Esophagus mucosa (tissue), 1 donor: Measurements from ENCODE around the gene SERPINH1. TPM values are rescaled to one million over a fixed set of nuclear protein-coding genes. Genes with fewer than 3 reads are reported as not detected.

ENCODE experiments used
- ATAC-seq: fragments of 200-7000 bp; cut with Tn5 transposase; one replicate; pipeline ENCODE4 v1.9.1; 2020
- total RNA-seq: library from RNA; stranded (reverse); gene quantifications from one replicate; pipeline ENCODE4 v1.2.4, GENCODE V29; 2023
- donor health status: DM: yes; HTN: yes; CAD: no.

The SERPINH1 gene
- total RNA-seq = 23.8 TPM

DNA sequence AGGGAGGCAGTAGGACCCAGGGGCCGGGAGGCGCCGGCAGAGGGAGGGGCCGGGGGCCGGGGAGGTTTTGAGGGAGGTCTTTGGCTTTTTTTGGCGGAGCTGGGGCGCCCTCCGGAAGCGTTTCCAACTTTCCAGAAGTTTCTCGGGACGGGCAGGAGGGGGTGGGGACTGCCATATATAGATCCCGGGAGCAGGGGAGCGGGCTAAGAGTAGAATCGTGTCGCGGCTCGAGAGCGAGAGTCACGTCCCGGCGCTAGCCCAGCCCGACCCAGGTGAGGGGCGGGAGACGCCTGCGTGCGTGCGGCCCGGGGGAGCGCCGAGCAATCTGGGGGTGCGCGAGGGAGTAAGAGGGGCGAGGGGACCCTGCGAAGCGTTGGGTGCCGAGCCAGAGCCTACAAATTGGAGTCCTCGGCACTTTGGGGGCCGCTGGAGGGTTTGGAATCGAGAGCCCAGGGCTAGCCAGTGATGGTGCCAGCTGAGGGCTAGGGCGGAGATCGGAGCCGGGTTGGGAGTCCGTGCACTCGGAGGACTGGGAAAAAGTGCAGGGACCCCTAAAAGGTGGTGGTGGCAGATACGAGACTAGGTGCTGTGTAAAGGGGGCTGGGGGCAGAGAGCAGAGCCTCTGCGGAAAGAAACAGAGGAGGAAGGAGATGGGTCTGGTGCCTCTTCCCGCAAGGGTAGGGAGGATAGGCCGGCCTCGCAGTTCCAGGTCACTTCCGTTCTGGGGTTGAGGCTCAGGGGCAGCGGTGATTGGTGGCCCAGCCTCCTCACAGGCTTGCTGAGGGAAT is at the start of gene SERPINH1:
Gene SERPINH1, plus strand, starts transcription at position 206 of the 788 bp plus-strand sequence. CDS start 4,097 bp downstream, outside the sequence.
- ATAC-seq = peak; percentile 71

DNA sequence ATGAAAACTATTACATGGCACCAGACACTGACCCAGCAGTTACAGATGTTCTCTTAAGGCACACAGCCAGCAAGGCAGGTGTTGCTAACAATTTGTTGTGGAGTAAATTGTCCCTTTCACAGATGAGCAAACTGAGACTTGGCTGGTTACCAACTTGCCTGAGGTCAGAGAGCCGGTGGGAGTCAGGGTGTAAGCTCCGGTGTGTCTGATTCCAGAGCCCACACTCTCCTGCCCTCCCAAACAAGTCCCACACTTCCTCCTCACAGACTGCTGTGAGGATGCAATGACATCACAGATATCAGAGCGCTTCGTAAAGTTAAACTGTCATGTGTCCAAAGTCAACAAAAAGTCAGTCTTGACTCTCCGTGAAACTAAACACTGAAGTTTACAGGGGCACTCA is 48.8 kb upstream of the SERPINH1 start:
- ATAC-seq = no peak

GRCh38 chr11:75514596-75514995 is 47.5 kb upstream of the SERPINH1 start:
- no peak for ATAC-seq

- no peak for ATAC-seq
Measured at GRCh38 chr11:75516140-75516539, 45.9 kb upstream of the SERPINH1 start.

- ATAC-seq = no peak
Measured at GRCh38 chr11:75516886-75517285, 45.2 kb upstream of the SERPINH1 start.

DNA sequence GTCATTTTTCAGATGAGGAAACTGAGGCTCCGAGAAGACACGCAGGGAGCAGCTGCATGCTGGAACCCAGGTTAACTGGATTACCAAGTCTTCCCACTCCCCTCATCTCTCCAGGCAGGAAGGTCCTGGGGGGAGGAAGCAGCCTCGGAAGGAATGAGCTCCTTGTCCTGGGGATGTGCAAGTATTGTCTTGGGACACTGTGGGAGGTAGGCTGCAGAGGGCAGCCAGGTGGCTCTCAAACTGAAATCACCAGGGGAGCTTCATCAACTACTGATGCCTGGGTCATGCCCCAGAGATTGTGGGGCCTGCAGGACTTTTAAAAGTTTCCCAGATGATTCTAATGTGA is 43.9 kb upstream of the SERPINH1 start:
- ATAC-seq = no peak

GRCh38 chr11:75518771-75519653 is 43.0 kb upstream of the SERPINH1 start:
- no peak for ATAC-seq

GRCh38 chr11:75520688-75521087 is 41.4 kb upstream of the SERPINH1 start:
- no peak for ATAC-seq

GRCh38 chr11:75522286-75523044 is 39.6 kb upstream of the SERPINH1 start:
- no peak for ATAC-seq

DNA sequence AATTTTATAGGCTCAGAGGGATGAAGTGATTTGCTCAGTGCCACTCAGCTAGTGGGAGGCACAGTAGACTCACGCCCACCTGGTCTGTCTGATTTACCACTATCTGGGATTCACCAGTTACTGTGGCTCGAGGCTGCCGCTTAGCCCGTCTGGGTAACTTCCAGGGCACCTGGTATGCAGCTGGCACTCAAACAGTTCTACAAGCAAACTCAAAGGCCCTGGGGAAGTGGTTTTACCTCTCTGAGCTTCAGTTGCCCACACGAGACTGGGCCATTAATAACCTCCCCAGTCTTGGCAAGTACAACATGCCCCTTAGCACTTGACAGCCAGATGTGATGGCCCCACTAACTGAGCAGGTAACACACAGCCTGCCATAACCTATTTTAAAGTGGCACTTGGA is 38.9 kb upstream of the SERPINH1 start:
- no peak for ATAC-seq

- ATAC-seq = no peak
Measured at GRCh38 chr11:75523811-75524664, 38.0 kb upstream of the SERPINH1 start.

DNA sequence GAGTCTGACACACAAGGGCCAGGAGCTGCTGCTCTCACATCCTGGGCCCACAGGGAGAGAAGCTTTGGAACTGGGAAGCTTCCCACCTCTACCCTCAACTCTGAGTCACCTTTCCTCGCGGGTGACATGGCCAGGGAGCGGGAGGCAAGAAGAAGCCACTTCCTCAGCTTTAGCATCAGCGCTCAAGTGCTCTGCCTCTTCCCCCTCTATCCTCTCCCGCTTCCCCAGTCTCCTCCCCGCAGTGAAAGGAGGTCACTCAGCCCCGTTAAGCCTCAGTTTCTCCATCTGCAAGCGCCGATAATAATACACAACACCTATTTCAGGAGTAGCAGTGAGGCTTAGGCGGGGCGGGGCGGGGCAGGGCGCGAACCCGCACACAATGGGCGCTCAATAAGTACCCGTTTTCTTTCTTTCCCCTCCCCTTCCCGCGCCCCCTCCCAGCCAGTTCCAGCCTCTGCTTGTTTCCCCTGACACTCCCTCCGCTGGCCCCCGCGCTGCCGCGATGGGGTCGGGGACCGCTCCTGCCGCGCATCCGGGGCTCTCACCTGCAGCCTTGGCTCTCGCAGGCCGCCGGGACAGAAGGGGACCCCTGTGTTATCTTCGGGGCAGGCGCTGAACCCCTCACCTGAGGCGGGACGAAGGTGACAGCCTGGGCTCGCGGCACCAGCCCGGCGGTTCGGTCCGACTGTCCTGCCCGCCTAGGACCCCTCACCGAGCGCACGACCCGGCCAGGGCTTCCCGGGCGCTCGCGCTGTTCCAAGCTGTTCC is 37.2 kb upstream of the SERPINH1 start:
- peak; percentile 7 for ATAC-seq

DNA sequence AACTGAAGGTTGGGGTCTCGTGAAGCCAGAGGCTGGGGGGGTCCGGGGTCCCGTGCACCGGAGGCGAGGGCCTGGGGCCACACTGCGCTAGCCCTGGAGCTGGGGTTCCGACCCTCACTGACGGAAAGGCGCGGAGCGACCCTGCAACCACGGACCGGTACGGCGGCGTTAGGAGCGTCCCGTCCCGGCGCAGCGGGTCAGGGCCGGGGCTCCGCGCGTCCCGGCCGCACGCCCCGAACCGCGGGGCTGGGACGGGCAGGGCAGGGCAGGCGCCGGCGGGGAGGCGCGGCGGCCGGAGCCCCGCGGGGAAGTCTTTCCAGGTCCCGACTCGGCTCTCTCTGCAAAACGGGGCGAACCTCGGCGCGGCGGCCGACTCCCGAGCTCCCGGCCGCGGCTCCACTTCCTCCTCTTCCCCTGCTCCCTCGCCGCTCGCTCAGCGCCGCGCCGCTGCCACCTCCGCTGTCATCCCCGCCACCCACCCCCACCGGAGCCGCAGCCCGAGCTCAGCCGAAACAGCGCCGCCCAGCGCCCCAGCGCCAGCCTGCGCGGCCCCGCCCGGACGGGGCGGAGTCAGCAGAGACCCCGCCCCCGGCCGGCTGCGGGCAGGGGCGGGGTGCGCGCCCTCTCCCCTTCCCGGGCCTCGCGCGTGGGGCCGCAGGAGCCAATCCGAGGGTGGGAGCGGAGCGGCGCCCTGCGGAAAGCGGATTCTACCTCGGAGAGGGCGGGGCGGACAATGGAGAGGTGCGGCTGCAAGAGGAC is 36.4 kb upstream of the SERPINH1 start, which contains the start of gene GDPD5:
Gene GDPD5, minus strand, starts transcription at position 509 of the 759 bp plus-strand sequence. CDS start 48,206 bp downstream, outside the sequence.
- peak; percentile 93 for ATAC-seq

DNA sequence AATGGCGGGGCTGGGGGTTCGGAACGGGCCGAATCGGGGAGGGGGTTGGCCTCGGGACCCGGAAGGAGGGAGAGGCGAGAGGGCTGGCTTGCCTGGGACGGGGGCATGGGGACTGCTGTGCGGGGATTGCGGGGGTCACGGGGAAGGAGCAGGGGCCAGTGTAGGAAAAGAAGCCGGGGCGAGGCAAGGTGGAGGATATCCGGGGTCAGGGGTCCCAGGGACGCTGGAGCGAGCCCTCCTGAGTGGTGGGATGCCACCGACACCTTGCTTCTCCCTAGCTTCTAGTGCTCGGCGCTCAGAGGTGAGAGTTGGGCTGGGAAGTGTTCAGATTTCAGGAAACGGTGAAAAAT is 35.9 kb upstream of the SERPINH1 start:
- no peak for ATAC-seq

GRCh38 chr11:75527130-75527529 is 34.9 kb upstream of the SERPINH1 start:
- ATAC-seq = no peak

- no peak for ATAC-seq
Measured at GRCh38 chr11:75527938-75528735, 33.9 kb upstream of the SERPINH1 start.

DNA sequence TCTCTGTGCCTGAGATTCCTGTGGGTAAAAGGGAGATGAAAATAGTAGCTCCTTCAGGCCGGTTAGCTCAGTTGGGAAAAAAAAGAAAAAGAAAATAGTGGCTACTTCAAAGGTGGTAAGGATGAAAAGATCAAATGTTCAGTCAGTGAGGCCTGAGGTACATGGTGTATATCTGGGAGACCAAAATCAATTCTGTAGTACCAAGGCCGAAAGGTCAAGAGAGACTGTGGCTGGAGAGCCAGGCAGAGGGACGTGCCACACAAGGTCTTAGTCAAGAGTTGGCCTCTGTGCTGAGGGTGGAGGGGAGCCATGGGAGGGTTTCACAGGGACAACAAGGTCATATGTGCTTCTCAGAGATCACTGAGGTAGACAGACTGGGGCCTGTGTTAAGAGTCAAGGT is 31.5 kb upstream of the SERPINH1 start:
- no peak for ATAC-seq

DNA sequence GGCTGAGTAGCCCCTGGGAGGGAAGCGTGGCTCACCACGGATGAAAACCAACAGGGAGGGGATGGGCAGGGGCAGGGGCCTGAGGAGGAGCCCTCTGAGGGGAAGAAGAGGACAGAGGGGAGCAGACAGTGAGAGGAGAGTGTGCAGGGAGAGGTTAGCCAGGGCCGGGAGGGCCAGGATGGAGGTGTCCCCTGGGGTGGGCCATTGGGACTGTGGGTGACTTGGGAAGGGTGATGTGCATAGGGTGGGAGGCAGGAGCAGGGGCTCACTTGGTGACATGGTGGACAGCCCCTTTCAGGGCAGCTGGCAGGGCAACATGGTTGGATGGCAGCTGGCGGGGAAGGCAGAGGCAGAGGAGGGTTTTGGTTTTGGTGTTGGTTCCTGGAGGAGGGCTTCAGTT is 30.7 kb upstream of the SERPINH1 start:
- ATAC-seq = no peak
